Ectodermal cell (in vitro differentiated cells): ENCODE data around the gene SCIMP.
"Not testable (repeated sequence)": the region's sequence is repeated elsewhere in the genome, so short reads cannot be mapped to it uniquely, and the experiment has no call there.

Experiments used
- H3K27ac ChIP-seq: 2 replicates; pipeline ENCODE4 v1.7.0; 2013; ENCODE audit warnings: mild to moderate bottlenecking, low read depth, low read length; ENCODE audit not compliant: insufficient read depth, poor library complexity, severe bottlenecking
- H3K27me3 ChIP-seq: 2 replicates; pipeline ENCODE4 v1.7.0; 2013; ENCODE audit warnings: mild to moderate bottlenecking, low read length; ENCODE audit not compliant: insufficient read depth, control insufficient read depth, poor library complexity, severe bottlenecking
- H3K36me3 ChIP-seq: one replicate; pipeline ENCODE4 v1.7.0; 2013; ENCODE audit warnings: low read length; ENCODE audit not compliant: control insufficient read depth, insufficient read depth
- H3K4me1 ChIP-seq: one replicate; pipeline ENCODE4 v1.7.0; 2013; ENCODE audit warnings: low read length; ENCODE audit not compliant: control insufficient read depth, insufficient read depth
- H3K4me3 ChIP-seq: 2 replicates; pipeline ENCODE4 v1.7.0; 2013; ENCODE audit warnings: low read depth, low read length, control low read depth; ENCODE audit not compliant: insufficient read depth
- H3K9me3 ChIP-seq: 2 replicates; pipeline ENCODE4 v1.7.0; 2013; ENCODE audit warnings: mild to moderate bottlenecking, low read length, moderate library complexity; ENCODE audit not compliant: control insufficient read depth
- WGBS, 2 experiments: methylation state at CpG; one replicate each; pipeline ENCODE4 v1.1.7; 2013; ENCODE audit warnings: missing lambda C conversion rate in 2 of 2; 5-methylcytosine and 5-hydroxymethylcytosine counted together

Gene SCIMP

GRCh38 chr17:5260542-5260941, 25.9 kb upstream of the SCIMP start:
- WGBS, 2 experiments, result 100% methylated on average over 1 of the region's 1 CpG
- H3K9me3 ChIP-seq, result no peaks in the 10 kb centered on the region
- no peak overlapping the region for H3K27ac ChIP-seq
- no peaks in the 10 kb centered on the region for H3K36me3 ChIP-seq
- H3K4me1 ChIP-seq, result no peaks in the 10 kb centered on the region
- H3K27me3 ChIP-seq, result no peaks in the 10 kb centered on the region
- H3K4me3 ChIP-seq, result no peak overlapping the region

- H3K9me3 ChIP-seq, result no peaks in the 10 kb centered on the region
- no peaks in the 10 kb centered on the region for H3K36me3 ChIP-seq
- no peak overlapping the region for H3K4me3 ChIP-seq
- no peak overlapping the region for H3K27ac ChIP-seq
- no peaks in the 10 kb centered on the region for H3K4me1 ChIP-seq
- 93 to 100% methylated on average over 4 of the region's 5 CpGs for WGBS, 2 experiments
- H3K27me3 ChIP-seq, result no peaks in the 10 kb centered on the region
Measured at GRCh38 chr17:5257124-5257523, 22.5 kb upstream of the SCIMP start.

GRCh38 chr17:5254903-5255521, 20.4 kb upstream of the SCIMP start:
- Histone ChIP-seq H3K36me3 (no peaks in the 10 kb centered on the region), H3K4me3 (no peak overlapping the region), H3K27ac (no peak overlapping the region), H3K9me3 (no peaks in the 10 kb centered on the region), H3K27me3 (no peaks in the 10 kb centered on the region), H3K4me1 (no peaks in the 10 kb centered on the region)
- 85 to 86% methylated on average over 5 of the region's 5 CpGs for WGBS, 2 experiments

GRCh38 chr17:5254414-5254813, 19.8 kb upstream of the SCIMP start:
- no peak overlapping the region for H3K4me3 ChIP-seq
- 75 to 78% methylated on average over 6 to 7 of the region's 7 CpGs for WGBS, 2 experiments
- no peak overlapping the region for H3K27ac ChIP-seq
- H3K36me3 ChIP-seq, result no peaks in the 10 kb centered on the region
- H3K4me1 ChIP-seq, result no peaks in the 10 kb centered on the region
- H3K9me3 ChIP-seq, result no peaks in the 10 kb centered on the region
- no peaks in the 10 kb centered on the region for H3K27me3 ChIP-seq

- H3K27me3 ChIP-seq, result no peaks in the 10 kb centered on the region
- no peaks in the 10 kb centered on the region for H3K9me3 ChIP-seq
- no peak overlapping the region for H3K27ac ChIP-seq
- H3K4me1 ChIP-seq, result no peaks in the 10 kb centered on the region
- no peaks in the 10 kb centered on the region for H3K36me3 ChIP-seq
- WGBS, 2 experiments, result 7 to 17% methylated on average over 1 to 3 of the region's 4 CpGs
- no peak overlapping the region for H3K4me3 ChIP-seq
Measured at GRCh38 chr17:5249615-5250014, 15.0 kb upstream of the SCIMP start.

GRCh38 chr17:5248821-5249479, 14.3 kb upstream of the SCIMP start:
- no peak overlapping the region for H3K27ac ChIP-seq
- 58 to 61% methylated on average over 22 of the region's 22 CpGs for WGBS, 2 experiments
- H3K4me3 ChIP-seq, result no peak overlapping the region

GRCh38 chr17:5247621-5248020, 13.0 kb upstream of the SCIMP start:
- Histone ChIP-seq H3K9me3 (no peaks in the 10 kb centered on the region), H3K27ac (no peak overlapping the region), H3K36me3 (no peaks in the 10 kb centered on the region), H3K4me1 (no peaks in the 10 kb centered on the region), H3K4me3 (no peak overlapping the region), H3K27me3 (no peaks in the 10 kb centered on the region)
- 96% methylated on average over 6 of the region's 8 CpGs for WGBS, 2 experiments

More at GRCh38 chr17:5248821-5249479, 14.3 kb upstream of the SCIMP start:
- H3K9me3 ChIP-seq, result no peaks in the 10 kb centered on the region
- no peaks in the 10 kb centered on the region for H3K27me3 ChIP-seq
- H3K4me1 ChIP-seq, result no peaks in the 10 kb centered on the region
- no peaks in the 10 kb centered on the region for H3K36me3 ChIP-seq

- Histone ChIP-seq H3K4me3 (no peak overlapping the region), H3K27me3 (no peaks in the 10 kb centered on the region), H3K36me3 (no peaks in the 10 kb centered on the region), H3K9me3 (no peaks in the 10 kb centered on the region), H3K27ac (no peak overlapping the region), H3K4me1 (no peaks in the 10 kb centered on the region)
- 86 to 87% methylated on average over 10 of the region's 10 CpGs for WGBS, 2 experiments
Measured at GRCh38 chr17:5241861-5242671, 7.4 kb upstream of the SCIMP start.

GRCh38 chr17:5239769-5240168, 5.1 kb upstream of the SCIMP start:
- not testable (repeated sequence) for H3K4me3 ChIP-seq, H3K4me1 ChIP-seq, H3K36me3 ChIP-seq, H3K9me3 ChIP-seq, H3K27ac ChIP-seq, H3K27me3 ChIP-seq
- 88 to 89% methylated on average over 7 of the region's 7 CpGs for WGBS, 2 experiments

- Histone ChIP-seq H3K27me3 (no peaks in the 10 kb centered on the region), H3K36me3 (no peaks in the 10 kb centered on the region)
Measured at GRCh38 chr17:5238333-5238732, 3.7 kb upstream of the SCIMP start.

More at GRCh38 chr17:5238333-5238732, 3.7 kb upstream of the SCIMP start:
- Histone ChIP-seq H3K4me1 (no peaks in the 10 kb centered on the region), H3K27ac (no peak overlapping the region), H3K4me3 (no peak overlapping the region), H3K9me3 (no peaks in the 10 kb centered on the region)
- 78 to 81% methylated on average over 4 of the region's 4 CpGs for WGBS, 2 experiments
